Measurements from ENCODE around the gene PDPN. TPM values are rescaled to one million over a fixed set of nuclear protein-coding genes. Genes with fewer than 3 reads are reported as not detected.

PDPN gene
- total RNA-seq = not detected

GRCh38 chr1:13583595-13583965 lies at the start of gene PDPN:
Gene PDPN (plus strand): TSS chr1:13583832. CDS start chr1:13584034, 202 bp downstream.

Small RNAs within 50 kb of the gene (small RNA-seq; reads per million reads assigned to genes)
- gene RNA5SP41 = 0 reads per million in 2 donors

Other genes starting within 250 kb of the PDPN start
- not detected for gene PRAMEF14, start 236.7 kb upstream of the PDPN start, total RNA-seq
- gene PRAMEF19, start 211.9 kb upstream of the PDPN start, total RNA-seq = not detected
- gene PRAMEF17, start 194.2 kb upstream of the PDPN start, total RNA-seq = not detected
- gene PRAMEF20, start 173.4 kb upstream of the PDPN start, total RNA-seq = not detected
- not detected for gene LRRC38, start 69.8 kb upstream of the PDPN start, total RNA-seq
- gene PRDM2, start 116.4 kb downstream of the PDPN start, total RNA-seq = 10 to 100 TPM in 1 of 2 donors, 1 to 10 TPM in 1; 9.6 to 13.0 TPM

Data from melanocyte of skin (primary cell).